ENCODE data around the gene BTN1A1.
A peak's percentile ranks its signal among the peaks of the same experiment; 100 is the strongest.

Gene BTN1A1

DNA sequence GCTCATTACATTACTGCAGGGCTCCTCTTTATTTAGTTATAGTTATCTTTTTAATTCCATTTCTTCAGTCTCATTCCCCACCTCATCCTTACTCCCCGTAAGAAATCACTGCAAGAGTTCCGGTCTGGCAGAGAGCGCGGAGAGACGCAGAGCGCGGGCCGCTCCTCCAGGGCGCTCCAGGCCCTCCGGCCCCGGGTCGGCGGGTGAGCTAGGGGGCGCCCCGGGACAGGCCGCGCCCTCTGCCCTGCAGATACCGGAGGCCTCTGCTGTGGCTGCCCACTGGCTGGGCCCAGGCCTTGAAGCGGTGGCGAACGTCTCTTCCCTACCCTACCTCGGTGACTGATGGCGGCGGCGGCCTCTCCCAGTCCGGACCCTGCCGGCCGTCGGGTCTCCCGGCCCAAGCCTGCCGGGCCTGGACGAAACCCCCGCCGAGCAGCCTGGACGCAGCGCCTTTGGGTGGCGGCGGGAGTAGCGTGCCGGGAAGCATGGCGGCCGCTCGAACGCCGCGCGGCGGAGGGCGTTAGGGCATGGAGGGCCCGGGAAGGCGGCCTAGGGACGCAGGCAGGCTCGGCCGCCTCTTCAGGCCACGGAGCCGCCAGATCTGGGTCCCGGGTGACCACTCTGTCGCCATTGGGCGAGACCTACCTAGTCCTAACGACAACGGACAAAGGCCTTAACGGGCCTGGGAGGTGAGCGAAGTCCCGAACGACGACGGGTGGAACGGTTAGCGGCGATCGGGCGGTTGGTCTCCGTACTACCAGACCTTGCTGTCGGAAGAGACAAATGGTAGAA, 21.7 kb downstream of the BTN1A1 start (continued):
- TF ChIP-seq ZBTB21 (tag by site-specific recombination; IDR thresholded peaks at IDR 0.05) = no peak
- TF ChIP-seq ZNF426 (tag by site-specific recombination; IDR thresholded peaks at IDR 0.05) = no peak
- TF ChIP-seq ZNF266 (tag by site-specific recombination; IDR thresholded peaks at IDR 0.05; ENCODE audit: low read depth) = no peak
- TF ChIP-seq, protein P1, sequence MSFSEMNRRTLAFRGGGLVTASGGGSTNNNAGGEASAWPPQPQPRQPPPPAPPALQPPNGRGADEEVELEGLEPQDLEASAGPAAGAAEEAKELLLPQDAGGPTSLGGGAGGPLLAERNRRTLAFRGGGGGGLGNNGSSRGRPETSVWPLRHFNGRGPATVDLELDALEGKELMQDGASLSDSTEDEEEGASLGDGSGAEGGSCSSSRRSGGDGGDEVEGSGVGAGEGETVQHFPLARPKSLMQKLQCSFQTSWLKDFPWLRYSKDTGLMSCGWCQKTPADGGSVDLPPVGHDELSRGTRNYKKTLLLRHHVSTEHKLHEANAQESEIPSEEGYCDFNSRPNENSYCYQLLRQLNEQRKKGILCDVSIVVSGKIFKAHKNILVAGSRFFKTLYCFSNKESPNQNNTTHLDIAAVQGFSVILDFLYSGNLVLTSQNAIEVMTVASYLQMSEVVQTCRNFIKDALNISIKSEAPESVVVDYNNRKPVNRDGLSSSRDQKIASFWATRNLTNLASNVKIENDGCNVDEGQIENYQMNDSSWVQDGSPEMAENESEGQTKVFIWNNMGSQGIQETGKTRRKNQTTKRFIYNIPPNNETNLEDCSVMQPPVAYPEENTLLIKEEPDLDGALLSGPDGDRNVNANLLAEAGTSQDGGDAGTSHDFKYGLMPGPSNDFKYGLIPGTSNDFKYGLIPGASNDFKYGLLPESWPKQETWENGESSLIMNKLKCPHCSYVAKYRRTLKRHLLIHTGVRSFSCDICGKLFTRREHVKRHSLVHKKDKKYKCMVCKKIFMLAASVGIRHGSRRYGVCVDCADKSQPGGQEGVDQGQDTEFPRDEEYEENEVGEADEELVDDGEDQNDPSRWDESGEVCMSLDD (tag by site-specific recombination; IDR thresholded peaks at IDR 0.05) = 0 out of 2 replicates have a peak, but pooled peaks have one; percentile 49
- TF ChIP-seq ZNF561 (tag by site-specific recombination; IDR thresholded peaks at IDR 0.05; ENCODE audit: borderline replicate concordance) = peak; percentile 75; the same call in 1 of the 2 replicates
- peak; percentile 87 for TF ChIP-seq ZBTB20 (tag by site-specific recombination; IDR thresholded peaks at IDR 0.05)
- TF ChIP-seq, protein P2, sequence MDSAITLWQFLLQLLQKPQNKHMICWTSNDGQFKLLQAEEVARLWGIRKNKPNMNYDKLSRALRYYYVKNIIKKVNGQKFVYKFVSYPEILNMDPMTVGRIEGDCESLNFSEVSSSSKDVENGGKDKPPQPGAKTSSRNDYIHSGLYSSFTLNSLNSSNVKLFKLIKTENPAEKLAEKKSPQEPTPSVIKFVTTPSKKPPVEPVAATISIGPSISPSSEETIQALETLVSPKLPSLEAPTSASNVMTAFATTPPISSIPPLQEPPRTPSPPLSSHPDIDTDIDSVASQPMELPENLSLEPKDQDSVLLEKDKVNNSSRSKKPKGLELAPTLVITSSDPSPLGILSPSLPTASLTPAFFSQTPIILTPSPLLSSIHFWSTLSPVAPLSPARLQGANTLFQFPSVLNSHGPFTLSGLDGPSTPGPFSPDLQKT (IDR thresholded peaks at IDR 0.05; ENCODE audit: borderline replicate concordance, low read depth, low read length) = no peak
- TF ChIP-seq, protein P3, sequence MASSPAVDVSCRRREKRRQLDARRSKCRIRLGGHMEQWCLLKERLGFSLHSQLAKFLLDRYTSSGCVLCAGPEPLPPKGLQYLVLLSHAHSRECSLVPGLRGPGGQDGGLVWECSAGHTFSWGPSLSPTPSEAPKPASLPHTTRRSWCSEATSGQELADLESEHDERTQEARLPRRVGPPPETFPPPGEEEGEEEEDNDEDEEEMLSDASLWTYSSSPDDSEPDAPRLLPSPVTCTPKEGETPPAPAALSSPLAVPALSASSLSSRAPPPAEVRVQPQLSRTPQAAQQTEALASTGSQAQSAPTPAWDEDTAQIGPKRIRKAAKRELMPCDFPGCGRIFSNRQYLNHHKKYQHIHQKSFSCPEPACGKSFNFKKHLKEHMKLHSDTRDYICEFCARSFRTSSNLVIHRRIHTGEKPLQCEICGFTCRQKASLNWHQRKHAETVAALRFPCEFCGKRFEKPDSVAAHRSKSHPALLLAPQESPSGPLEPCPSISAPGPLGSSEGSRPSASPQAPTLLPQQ (tag by site-specific recombination; IDR thresholded peaks at IDR 0.05) = peak; percentile 76
- peak; percentile 78; the same call in 1 of the 2 replicates for TF ChIP-seq ZNF391 (tag by site-specific recombination; IDR thresholded peaks at IDR 0.05; ENCODE audit: borderline replicate concordance, low read depth)
- peak; percentile 78 for TF ChIP-seq ZNF76 (tag by site-specific recombination; IDR thresholded peaks at IDR 0.05; ENCODE audit: borderline replicate concordance, low read depth)
- TF ChIP-seq ZBTB48 (tag by site-specific recombination; IDR thresholded peaks at IDR 0.05) = peak; percentile 70
- TF ChIP-seq KLF8 (tag by site-specific recombination; IDR thresholded peaks at IDR 0.05) = 0 out of 2 replicates have a peak, but pooled peaks have one; percentile 61
- TF ChIP-seq, protein P4, sequence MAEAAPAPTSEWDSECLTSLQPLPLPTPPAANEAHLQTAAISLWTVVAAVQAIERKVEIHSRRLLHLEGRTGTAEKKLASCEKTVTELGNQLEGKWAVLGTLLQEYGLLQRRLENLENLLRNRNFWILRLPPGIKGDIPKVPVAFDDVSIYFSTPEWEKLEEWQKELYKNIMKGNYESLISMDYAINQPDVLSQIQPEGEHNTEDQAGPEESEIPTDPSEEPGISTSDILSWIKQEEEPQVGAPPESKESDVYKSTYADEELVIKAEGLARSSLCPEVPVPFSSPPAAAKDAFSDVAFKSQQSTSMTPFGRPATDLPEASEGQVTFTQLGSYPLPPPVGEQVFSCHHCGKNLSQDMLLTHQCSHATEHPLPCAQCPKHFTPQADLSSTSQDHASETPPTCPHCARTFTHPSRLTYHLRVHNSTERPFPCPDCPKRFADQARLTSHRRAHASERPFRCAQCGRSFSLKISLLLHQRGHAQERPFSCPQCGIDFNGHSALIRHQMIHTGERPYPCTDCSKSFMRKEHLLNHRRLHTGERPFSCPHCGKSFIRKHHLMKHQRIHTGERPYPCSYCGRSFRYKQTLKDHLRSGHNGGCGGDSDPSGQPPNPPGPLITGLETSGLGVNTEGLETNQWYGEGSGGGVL (tag by site-specific recombination; IDR thresholded peaks at IDR 0.05) = peak; percentile 42; the same call in 1 of the 2 replicates
- no peak for TF ChIP-seq ZNF324 (tag by site-specific recombination; IDR thresholded peaks at IDR 0.05)
- peak; percentile 36 for TF ChIP-seq ZNF366 (tag by site-specific recombination; conservative IDR thresholded peaks at IDR 0.05)
- peak; percentile 72; the same call in 1 of the 2 replicates for TF ChIP-seq GFI1B (tag by site-specific recombination; IDR thresholded peaks at IDR 0.05)
- TF ChIP-seq ZFHX2 (tag by site-specific recombination; conservative IDR thresholded peaks at IDR 0.05) = 0 out of 2 replicates have a peak, but pooled peaks have one; percentile 8
- TF ChIP-seq, protein P5, sequence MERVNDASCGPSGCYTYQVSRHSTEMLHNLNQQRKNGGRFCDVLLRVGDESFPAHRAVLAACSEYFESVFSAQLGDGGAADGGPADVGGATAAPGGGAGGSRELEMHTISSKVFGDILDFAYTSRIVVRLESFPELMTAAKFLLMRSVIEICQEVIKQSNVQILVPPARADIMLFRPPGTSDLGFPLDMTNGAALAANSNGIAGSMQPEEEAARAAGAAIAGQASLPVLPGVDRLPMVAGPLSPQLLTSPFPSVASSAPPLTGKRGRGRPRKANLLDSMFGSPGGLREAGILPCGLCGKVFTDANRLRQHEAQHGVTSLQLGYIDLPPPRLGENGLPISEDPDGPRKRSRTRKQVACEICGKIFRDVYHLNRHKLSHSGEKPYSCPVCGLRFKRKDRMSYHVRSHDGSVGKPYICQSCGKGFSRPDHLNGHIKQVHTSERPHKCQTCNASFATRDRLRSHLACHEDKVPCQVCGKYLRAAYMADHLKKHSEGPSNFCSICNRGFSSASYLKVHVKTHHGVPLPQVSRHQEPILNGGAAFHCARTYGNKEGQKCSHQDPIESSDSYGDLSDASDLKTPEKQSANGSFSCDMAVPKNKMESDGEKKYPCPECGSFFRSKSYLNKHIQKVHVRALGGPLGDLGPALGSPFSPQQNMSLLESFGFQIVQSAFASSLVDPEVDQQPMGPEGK (tag by site-specific recombination; IDR thresholded peaks at IDR 0.05) = peak; percentile 72
- TF ChIP-seq SCRT2 (tag by site-specific recombination; IDR thresholded peaks at IDR 0.05) = peak; percentile 32; the same call in 1 of the 2 replicates
- no peak for TF ChIP-seq ZNF341 (tag by site-specific recombination; IDR thresholded peaks at IDR 0.05; ENCODE audit: low read depth)
